HepG2 (cell line): ENCODE measurements around the gene CD300LF. TPM values are rescaled to one million over a fixed set of nuclear protein-coding genes. Genes with fewer than 3 reads are reported as not detected.

Experiments used
- ATF7 ChIP-seq, 2 experiments: fragments of 450-650 bp in 1 of 2; sonication (generic) in 1 of 2; formaldehyde crosslinking in 1 of 2; IDR thresholded peaks; 2 replicates each; pipeline versions ENCODE4 v1.4.0 to v1.6.1; 2016 to 2020; ENCODE audit warnings: antibody characterized with exemption in 1 of 2, mild to moderate bottlenecking in 1 of 2, missing genetic modification reagents in 1 of 2
- ELF1 ChIP-seq: sonication (generic); formaldehyde crosslinking; IDR thresholded peaks from 2 replicates; pipeline ENCODE4 v1.4.0; 2020; ENCODE audit warnings: missing genetic modification reagents
- ERF ChIP-seq: IDR thresholded peaks from 2 replicates; pipeline ENCODE4 v1.6.1; 2018; ENCODE audit warnings: missing biosample characterization, missing genetic modification reagents
- HNRNPLL ChIP-seq: fragments of 200-400 bp; formaldehyde crosslinking; IDR thresholded peaks from 2 replicates; pipeline ENCODE4 v1.6.1; 2017; ENCODE audit warnings: mild to moderate bottlenecking, low read depth, low read length; ENCODE audit not compliant: poor library complexity, severe bottlenecking
- HOXA7 ChIP-seq: sonication (generic); formaldehyde crosslinking; IDR thresholded peaks from 2 replicates; pipeline ENCODE4 v1.8.1; 2022; ENCODE audit warnings: mild to moderate bottlenecking, missing genetic modification reagents, moderate library complexity
- JUNB ChIP-seq: sonication (generic); formaldehyde crosslinking; IDR thresholded peaks from 2 replicates; pipeline ENCODE4 v1.8.0; 2022; ENCODE audit warnings: missing genetic modification reagents, mild to moderate bottlenecking, borderline replicate concordance
- KLF6 ChIP-seq: IDR thresholded peaks from 2 replicates; pipeline ENCODE4 v1.8.0; 2016; ENCODE audit warnings: missing biosample characterization, missing genetic modification reagents
- MEIS2 ChIP-seq: sonication (generic); formaldehyde crosslinking; IDR thresholded peaks from 2 replicates; pipeline ENCODE4 v1.9.0; 2021; ENCODE audit warnings: mild to moderate bottlenecking, missing genetic modification reagents
- NFRKB ChIP-seq: fragments of 450-650 bp; IDR thresholded peaks from 2 replicates; pipeline ENCODE4 v1.6.1; 2017
- POGZ ChIP-seq: sonication (generic); formaldehyde crosslinking; IDR thresholded peaks from 2 replicates; pipeline ENCODE4 v1.4.0; 2020; ENCODE audit warnings: mild to moderate bottlenecking, missing genetic modification reagents
- TP53 ChIP-seq: sonication (generic); formaldehyde crosslinking; conservative IDR thresholded peaks from 2 replicates; pipeline ENCODE4 v1.4.0; 2020; ENCODE audit warnings: missing genetic modification reagents
- ZBTB42 ChIP-seq: sonication (generic); formaldehyde crosslinking; IDR thresholded peaks from 2 replicates; pipeline ENCODE4 v1.5.0; 2020; ENCODE audit warnings: mild to moderate bottlenecking, missing genetic modification reagents
- ZFP36L1 ChIP-seq: sonication (generic); formaldehyde crosslinking; IDR thresholded peaks from 2 replicates; pipeline ENCODE4 v1.8.0; 2022; ENCODE audit warnings: mild to moderate bottlenecking, missing genetic modification reagents, moderate library complexity
- ZNF329 ChIP-seq: sonication (generic); formaldehyde crosslinking; IDR thresholded peaks from 2 replicates; pipeline ENCODE4 v1.9.0; 2021; ENCODE audit warnings: low read depth, mild to moderate bottlenecking, missing genetic modification reagents
- ZNF570 ChIP-seq: sonication (generic); formaldehyde crosslinking; IDR thresholded peaks from 2 replicates; pipeline ENCODE4 v1.4.0; 2020; ENCODE audit warnings: mild to moderate bottlenecking, missing genetic modification reagents, borderline replicate concordance
- ZNF660 ChIP-seq: sonication (generic); formaldehyde crosslinking; IDR thresholded peaks from 2 replicates; pipeline ENCODE4 v1.5.1; 2020; ENCODE audit warnings: mild to moderate bottlenecking, low read depth, missing genetic modification reagents, borderline replicate concordance
- ZNF792 ChIP-seq: IDR thresholded peaks from 2 replicates; pipeline ENCODE4 v1.6.1; 2016
- ZNF816 ChIP-seq: sonication (generic); formaldehyde crosslinking; IDR thresholded peaks from 2 replicates; pipeline ENCODE4 v1.8.0; 2022; ENCODE audit warnings: missing genetic modification reagents, mild to moderate bottlenecking, borderline replicate concordance
- ZSCAN21 ChIP-seq: sonication (generic); formaldehyde crosslinking; IDR thresholded peaks from 2 replicates; pipeline ENCODE4 v1.8.0; 2022; ENCODE audit warnings: mild to moderate bottlenecking, missing genetic modification reagents, moderate library complexity, borderline replicate concordance
- polyA plus RNA-seq, 8 experiments: library from polyadenylated mRNA; depleted of rRNA in 3 of 8; stranded (reverse) in 7 of 8; unstranded in 1 of 8; fragments of >200 nt; fragmentation: Illumina TruSeq in 4 of 8; extraction: Trizol in 4 of 8; gene quantifications; 2 replicates each; pipeline versions ENCODE4 v1.2.1 to v1.2.3, GENCODE V29; 2011 to 2016; ENCODE audit warnings: low read depth in 4 of 8, missing spikeins in 1 of 8, mixed read lengths in 1 of 8; ENCODE audit not compliant: insufficient read depth in 1 of 8
- total RNA-seq, 5 experiments: library from RNA; depleted of rRNA; stranded (reverse); fragments of >200 nt; fragmentation: Illumina TruSeq; extraction: Trizol; gene quantifications; 2 replicates each; pipeline ENCODE4 v1.2.3, GENCODE V29; 2016; ENCODE audit warnings: low read depth in 1 of 5
- TF ChIP-seq, protein P1 (sequence below): sonication (generic); formaldehyde crosslinking; IDR thresholded peaks from 2 replicates; pipeline ENCODE4 v1.9.0; 2021; ENCODE audit warnings: missing genetic modification reagents, borderline replicate concordance
- TF ChIP-seq, protein P2 (sequence below): sonication (generic); formaldehyde crosslinking; IDR thresholded peaks from 2 replicates; pipeline ENCODE4 v1.5.0; 2020; ENCODE audit warnings: missing genetic modification reagents
- TF ChIP-seq, protein P3 (sequence below): IDR thresholded peaks from 2 replicates; pipeline ENCODE4 v1.6.1; 2012; ENCODE audit warnings: low read depth, low read length, improper control_type of control experiment
- TF ChIP-seq, protein P4 (sequence below): sonication (generic); formaldehyde crosslinking; IDR thresholded peaks from 2 replicates; pipeline ENCODE4 v1.4.0; 2020; ENCODE audit warnings: missing genetic modification reagents, mild to moderate bottlenecking, borderline replicate concordance

Gene CD300LF
- total and polyA plus RNA-seq, 2 of the 13 experiments (the other 11 are each of a cell fraction or from before 2014, with no cell fraction given), result not detected

DNA sequence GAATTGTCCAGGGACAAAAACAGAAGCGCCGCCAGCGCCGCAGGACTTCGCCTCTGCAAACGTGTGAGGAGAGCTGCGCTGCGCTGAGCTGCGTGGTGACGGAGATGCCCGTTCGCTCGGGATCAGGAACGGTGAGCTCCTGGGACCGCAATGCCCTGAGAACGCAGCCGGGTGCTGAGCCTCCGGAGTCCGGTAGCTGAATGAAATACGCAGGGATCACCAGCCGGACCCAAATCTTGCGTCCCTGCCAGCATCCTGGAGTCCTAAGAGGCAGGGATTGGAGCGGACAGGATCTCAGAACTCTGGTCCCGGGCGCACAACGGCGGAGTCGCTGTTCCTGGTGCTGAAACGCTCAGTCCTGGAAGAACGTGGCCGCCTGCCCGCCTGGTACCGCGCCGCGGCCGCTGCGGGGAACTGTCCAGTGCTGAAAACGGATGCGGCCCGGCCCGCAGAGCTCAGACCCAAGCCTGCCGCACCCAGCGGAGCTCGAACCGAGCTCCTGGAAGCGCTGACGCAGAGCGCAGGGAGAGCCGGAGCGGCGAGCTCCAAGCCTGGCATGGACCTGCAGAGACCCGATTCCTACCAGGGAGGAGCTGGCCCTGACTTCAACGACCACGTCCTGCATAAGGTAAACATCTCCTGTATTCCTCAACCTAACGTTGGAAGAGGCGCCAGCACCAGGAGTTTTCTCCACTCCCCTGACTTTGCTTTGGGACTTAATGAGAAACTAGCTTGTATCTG lies 41.5 kb downstream of the CD300LF start (continued):
- TF ChIP-seq JUNB (CRISPR knock-in tag) (peak; percentile 98), ZNF816 (peak; percentile 100), TP53 (CRISPR knock-in tag) (peak; percentile 98), ATF7 (IDR thresholded peaks at IDR 0.05) (no peak), ATF7 (CRISPR knock-in tag; IDR thresholded peaks at IDR 0.05) (peak; percentile 88), ZFP36L1 (CRISPR knock-in tag) (peak; percentile 100), ZNF792 (CRISPR knock-in tag) (peak; percentile 100), KLF6 (CRISPR knock-in tag) (peak; percentile 100), ZNF570 (peak; percentile 99), HOXA7 (peak; percentile 99), NFRKB (no peak), MEIS2 (peak; percentile 100), ZSCAN21 (CRISPR knock-in tag) (peak; percentile 100), POGZ (peak; percentile 82), ZBTB42 (peak; percentile 99), HNRNPLL (peak; percentile 71), ZNF660 (CRISPR knock-in tag) (peak; percentile 99), ELF1 (CRISPR knock-in tag) (peak; percentile 82), ERF (CRISPR knock-in tag) (peak; percentile 100), ZNF329 (CRISPR knock-in tag) (peak; percentile 98)
- TF ChIP-seq, protein P1, sequence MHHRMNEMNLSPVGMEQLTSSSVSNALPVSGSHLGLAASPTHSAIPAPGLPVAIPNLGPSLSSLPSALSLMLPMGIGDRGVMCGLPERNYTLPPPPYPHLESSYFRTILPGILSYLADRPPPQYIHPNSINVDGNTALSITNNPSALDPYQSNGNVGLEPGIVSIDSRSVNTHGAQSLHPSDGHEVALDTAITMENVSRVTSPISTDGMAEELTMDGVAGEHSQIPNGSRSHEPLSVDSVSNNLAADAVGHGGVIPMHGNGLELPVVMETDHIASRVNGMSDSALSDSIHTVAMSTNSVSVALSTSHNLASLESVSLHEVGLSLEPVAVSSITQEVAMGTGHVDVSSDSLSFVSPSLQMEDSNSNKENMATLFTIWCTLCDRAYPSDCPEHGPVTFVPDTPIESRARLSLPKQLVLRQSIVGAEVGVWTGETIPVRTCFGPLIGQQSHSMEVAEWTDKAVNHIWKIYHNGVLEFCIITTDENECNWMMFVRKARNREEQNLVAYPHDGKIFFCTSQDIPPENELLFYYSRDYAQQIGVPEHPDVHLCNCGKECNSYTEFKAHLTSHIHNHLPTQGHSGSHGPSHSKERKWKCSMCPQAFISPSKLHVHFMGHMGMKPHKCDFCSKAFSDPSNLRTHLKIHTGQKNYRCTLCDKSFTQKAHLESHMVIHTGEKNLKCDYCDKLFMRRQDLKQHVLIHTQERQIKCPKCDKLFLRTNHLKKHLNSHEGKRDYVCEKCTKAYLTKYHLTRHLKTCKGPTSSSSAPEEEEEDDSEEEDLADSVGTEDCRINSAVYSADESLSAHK, result peak; percentile 98
- TF ChIP-seq, protein P2, sequence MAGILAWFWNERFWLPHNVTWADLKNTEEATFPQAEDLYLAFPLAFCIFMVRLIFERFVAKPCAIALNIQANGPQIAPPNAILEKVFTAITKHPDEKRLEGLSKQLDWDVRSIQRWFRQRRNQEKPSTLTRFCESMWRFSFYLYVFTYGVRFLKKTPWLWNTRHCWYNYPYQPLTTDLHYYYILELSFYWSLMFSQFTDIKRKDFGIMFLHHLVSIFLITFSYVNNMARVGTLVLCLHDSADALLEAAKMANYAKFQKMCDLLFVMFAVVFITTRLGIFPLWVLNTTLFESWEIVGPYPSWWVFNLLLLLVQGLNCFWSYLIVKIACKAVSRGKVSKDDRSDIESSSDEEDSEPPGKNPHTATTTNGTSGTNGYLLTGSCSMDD (CRISPR knock-in tag), result peak; percentile 99
- TF ChIP-seq, protein P3, sequence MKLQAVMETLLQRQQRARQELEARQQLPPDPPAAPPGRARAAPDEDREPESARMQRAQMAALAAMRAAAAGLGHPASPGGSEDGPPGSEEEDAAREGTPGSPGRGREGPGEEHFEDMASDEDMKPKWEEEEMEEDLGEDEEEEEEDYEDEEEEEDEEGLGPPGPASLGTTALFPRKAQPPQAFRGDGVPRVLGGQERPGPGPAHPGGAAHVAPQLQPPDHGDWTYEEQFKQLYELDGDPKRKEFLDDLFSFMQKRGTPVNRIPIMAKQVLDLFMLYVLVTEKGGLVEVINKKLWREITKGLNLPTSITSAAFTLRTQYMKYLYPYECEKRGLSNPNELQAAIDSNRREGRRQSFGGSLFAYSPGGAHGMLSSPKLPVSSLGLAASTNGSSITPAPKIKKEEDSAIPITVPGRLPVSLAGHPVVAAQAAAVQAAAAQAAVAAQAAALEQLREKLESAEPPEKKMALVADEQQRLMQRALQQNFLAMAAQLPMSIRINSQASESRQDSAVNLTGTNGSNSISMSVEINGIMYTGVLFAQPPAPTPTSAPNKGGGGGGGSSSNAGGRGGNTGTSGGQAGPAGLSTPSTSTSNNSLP, result no peak
- TF ChIP-seq, protein P4, sequence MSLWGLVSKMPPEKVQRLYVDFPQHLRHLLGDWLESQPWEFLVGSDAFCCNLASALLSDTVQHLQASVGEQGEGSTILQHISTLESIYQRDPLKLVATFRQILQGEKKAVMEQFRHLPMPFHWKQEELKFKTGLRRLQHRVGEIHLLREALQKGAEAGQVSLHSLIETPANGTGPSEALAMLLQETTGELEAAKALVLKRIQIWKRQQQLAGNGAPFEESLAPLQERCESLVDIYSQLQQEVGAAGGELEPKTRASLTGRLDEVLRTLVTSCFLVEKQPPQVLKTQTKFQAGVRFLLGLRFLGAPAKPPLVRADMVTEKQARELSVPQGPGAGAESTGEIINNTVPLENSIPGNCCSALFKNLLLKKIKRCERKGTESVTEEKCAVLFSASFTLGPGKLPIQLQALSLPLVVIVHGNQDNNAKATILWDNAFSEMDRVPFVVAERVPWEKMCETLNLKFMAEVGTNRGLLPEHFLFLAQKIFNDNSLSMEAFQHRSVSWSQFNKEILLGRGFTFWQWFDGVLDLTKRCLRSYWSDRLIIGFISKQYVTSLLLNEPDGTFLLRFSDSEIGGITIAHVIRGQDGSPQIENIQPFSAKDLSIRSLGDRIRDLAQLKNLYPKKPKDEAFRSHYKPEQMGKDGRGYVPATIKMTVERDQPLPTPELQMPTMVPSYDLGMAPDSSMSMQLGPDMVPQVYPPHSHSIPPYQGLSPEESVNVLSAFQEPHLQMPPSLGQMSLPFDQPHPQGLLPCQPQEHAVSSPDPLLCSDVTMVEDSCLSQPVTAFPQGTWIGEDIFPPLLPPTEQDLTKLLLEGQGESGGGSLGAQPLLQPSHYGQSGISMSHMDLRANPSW (CRISPR knock-in tag), result peak; percentile 76
